GM06990 (cell line): Measurements from ENCODE around the gene ASB8.

Source experiments
- DNase-seq: peaks from one replicate; pipeline ENCODE4 v3.0.0-alpha.2; 2011; ENCODE audit not compliant: insufficient read length; ENCODE audit errors: extremely low read depth
- H3K27me3 ChIP-seq: replicated peaks from 2 replicates; pipeline ENCODE4 v1.6.0; 2011; ENCODE audit warnings: low read length; ENCODE audit not compliant: control insufficient read depth, insufficient read depth
- H3K36me3 ChIP-seq: 2 replicates; pipeline ENCODE4 v1.5.1; 2011; ENCODE audit warnings: low read length; ENCODE audit not compliant: control insufficient read depth, insufficient read depth
- H3K4me3 ChIP-seq: replicated peaks from 2 replicates; pipeline ENCODE4 v1.5.1; 2011; ENCODE audit warnings: low read depth, mild to moderate bottlenecking, control low read depth, low read length
- TF ChIP-seq, protein P1 (sequence below): IDR thresholded peaks from 2 replicates; pipeline ENCODE4 v1.5.1; 2011; ENCODE audit warnings: low read length, control low read depth, mild to moderate bottlenecking, inconsistent platforms; ENCODE audit not compliant: insufficient read depth, poor library complexity, severe bottlenecking

Gene ASB8

DNA sequence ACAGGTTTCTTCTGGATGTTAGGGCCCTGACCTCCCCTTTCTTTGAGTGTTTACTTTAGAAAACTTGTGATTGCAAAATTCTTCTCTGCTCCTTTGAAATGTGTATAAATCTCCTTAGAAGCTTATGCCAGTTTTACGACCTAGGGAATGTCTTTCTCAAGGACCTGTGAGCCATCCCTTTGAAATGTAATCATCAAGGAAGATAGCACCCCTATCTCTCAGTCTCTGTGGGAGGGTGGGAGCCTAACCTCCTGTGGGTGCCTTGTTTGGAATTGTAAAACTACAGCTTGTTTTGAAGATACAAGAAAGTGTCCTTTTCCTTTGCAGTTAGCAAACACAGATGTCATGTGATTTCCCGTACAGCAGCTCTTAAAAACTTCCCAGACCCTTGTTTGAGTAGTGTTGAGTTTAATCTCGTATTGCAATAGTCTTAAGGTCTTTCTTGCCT, 42.5 kb upstream of the ASB8 start:
- Histone ChIP-seq H3K27me3 (no peaks in the 10 kb centered on the region), H3K36me3 (peaks cover 1% of the 10 kb centered on the region; the same call in 1 of the 2 replicates), H3K4me3 (no peak overlapping the region)
- TF ChIP-seq, protein P1, sequence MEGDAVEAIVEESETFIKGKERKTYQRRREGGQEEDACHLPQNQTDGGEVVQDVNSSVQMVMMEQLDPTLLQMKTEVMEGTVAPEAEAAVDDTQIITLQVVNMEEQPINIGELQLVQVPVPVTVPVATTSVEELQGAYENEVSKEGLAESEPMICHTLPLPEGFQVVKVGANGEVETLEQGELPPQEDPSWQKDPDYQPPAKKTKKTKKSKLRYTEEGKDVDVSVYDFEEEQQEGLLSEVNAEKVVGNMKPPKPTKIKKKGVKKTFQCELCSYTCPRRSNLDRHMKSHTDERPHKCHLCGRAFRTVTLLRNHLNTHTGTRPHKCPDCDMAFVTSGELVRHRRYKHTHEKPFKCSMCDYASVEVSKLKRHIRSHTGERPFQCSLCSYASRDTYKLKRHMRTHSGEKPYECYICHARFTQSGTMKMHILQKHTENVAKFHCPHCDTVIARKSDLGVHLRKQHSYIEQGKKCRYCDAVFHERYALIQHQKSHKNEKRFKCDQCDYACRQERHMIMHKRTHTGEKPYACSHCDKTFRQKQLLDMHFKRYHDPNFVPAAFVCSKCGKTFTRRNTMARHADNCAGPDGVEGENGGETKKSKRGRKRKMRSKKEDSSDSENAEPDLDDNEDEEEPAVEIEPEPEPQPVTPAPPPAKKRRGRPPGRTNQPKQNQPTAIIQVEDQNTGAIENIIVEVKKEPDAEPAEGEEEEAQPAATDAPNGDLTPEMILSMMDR, result no peak
- no peak for DNase-seq

DNA sequence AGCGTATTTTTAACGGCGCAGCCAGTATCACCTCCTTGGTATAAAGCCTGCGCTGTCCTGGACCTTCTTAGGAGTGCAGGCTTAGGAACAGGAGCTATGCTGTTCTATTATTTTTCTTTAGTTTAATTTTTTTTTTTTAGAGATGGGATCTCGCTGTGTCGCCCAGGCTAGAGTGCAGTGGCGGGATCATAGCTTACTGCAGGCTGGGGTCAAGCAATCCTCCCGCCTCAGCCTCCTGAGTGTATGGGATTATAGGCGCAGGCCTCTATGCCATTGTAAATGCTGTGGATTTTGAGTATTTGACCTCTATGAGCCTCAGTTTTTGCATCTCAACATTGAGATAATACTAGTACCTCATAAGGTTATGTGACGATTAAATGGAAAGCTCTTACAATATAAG, 41.7 kb upstream of the ASB8 start:
- TF ChIP-seq, protein P1, result no peak
- Histone ChIP-seq H3K36me3 (peaks cover 1% of the 10 kb centered on the region; the same call in 1 of the 2 replicates), H3K27me3 (no peaks in the 10 kb centered on the region), H3K4me3 (peak overlapping the region; percentile 94)
- DNase-seq, result no peak

DNA sequence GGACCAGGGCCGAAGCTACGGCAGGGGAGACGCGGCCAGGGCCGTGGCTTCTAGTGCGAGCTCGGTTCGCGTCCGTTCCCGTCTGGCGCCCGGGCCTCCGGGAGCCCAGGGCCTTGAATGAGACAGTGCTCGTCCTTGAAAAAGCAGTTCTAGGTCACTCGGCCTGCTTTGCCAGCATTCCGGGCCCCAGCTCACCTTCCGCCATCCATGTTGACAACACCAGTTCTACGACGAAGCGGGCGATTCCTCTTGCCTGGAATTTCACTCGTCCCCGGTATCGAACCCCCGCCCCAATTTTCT, 41.3 kb upstream of the ASB8 start:
- Histone ChIP-seq H3K27me3 (no peaks in the 10 kb centered on the region), H3K36me3 (peaks cover 1% of the 10 kb centered on the region; the same call in 1 of the 2 replicates), H3K4me3 (peak overlapping the region; percentile 94)
- no peak for DNase-seq
- TF ChIP-seq, protein P1, result no peak

DNA sequence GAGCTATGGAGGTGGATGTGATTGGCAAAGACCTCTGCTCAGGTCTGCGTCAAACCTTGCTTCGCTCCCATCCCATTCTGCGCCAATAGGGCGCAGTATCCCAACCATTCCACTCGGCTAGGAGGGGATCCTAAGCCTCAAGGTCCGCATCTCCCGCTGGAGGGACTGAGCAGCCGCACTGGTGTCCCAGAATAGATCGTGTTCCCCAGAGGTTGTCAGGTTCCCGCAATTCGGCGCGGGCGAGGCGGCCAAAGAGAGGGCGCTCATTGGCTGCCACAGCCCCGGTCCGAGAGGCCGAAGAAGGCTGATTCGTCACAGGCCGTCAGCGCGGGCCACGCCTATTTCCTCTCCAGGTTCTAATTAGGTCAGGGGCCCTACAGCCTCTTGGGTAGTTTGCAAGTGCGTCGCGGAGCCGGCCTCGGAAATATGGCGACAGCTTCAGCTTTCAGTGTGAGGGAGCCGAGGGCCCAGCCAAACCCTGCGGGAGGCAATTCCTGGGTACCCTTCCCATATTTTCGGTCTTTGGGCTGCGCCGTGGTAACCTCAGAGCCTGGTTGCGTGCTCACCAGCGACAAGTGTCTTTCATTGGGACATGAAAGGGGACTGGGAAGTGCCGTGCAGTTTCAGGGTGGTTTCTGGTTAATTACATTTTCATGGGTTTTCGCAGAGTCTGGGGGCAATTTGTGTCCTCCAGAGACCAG, 40.8 kb upstream of the ASB8 start:
- DNase-seq, result peak; percentile 88
- Histone ChIP-seq H3K36me3 (peaks cover 1% of the 10 kb centered on the region; the same call in 1 of the 2 replicates), H3K27me3 (no peaks in the 10 kb centered on the region), H3K4me3 (peak overlapping the region; percentile 94)
- TF ChIP-seq, protein P1, result no peak

DNA sequence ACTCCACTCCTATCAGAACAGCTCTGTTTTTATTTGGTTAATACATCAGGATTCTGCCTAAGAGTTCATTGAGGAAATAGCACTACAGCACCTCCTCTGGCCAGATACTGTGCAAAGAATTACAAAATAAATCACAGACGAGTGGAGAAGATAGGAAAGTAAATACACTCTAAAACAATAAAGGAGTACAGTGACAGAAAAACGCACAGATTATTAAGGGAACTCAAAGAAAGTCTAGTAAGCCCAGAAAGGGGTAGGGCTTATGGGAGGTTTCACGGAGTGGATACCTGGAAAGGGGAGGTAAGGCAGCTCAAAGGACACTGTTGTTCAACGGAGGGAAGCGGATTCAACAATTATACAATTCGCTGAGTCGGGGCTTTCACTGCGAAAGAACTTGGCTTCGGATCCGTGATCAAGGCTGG, 40.2 kb upstream of the ASB8 start:
- TF ChIP-seq, protein P1, result peak; percentile 62

DNA sequence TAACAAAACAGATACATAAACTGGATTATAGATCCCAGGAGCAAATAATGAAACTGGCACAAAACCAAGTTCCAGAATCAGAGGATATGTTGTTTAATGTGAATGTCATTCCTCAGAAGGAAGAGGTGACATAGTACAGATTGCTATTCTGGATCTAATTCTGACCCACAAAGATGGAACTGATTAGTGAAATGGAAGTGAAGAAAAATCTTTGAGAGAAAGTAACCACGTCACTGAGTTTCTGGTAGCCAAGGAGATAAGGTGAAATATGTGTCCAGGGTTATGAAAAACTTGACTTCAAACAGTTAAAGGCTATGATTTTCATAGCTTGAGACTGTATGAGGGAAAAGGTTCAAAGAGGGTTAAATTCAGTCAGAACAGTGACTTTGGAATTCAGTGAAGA, 37.5 kb upstream of the ASB8 start:
- no peaks in the 10 kb centered on the region for H3K27me3 ChIP-seq
- no peaks in the 10 kb centered on the region for H3K36me3 ChIP-seq
- no peak for DNase-seq
- no peak overlapping the region for H3K4me3 ChIP-seq
- TF ChIP-seq, protein P1, result no peak

More for the DNA sequence above, 40.2 kb upstream of the ASB8 start:
- Histone ChIP-seq H3K4me3 (peak overlapping the region; percentile 94), H3K36me3 (peaks cover 1% of the 10 kb centered on the region; the same call in 1 of the 2 replicates), H3K27me3 (no peaks in the 10 kb centered on the region)
- no peak for DNase-seq
